T-cell (primary cell): ENCODE results near the gene DHCR7. TPM values are rescaled to one million over a fixed set of nuclear protein-coding genes. Genes with fewer than 3 reads are reported as not detected.

ENCODE experiments used
- ATAC-seq, 4 experiments: fragments of 200-7000 bp in 3 of 4; fragments of 150-1000 bp in 1 of 4; cut with Tn5 transposase; replicated peaks in 1 of 4; 1 replicate in 3 of 4; 2 replicates in 1 of 4; pipeline ENCODE4 v1.10.0; 2021; ENCODE audit warnings: moderate library complexity in 3 of 4, mild to moderate bottlenecking in 2 of 4, moderate number of reproducible peaks in 1 of 4
- CTCF ChIA-PET, 2 donors: fragments of 300-600 bp; sonication (Branson Sonifier 250); formaldehyde crosslinking; loops; one replicate each; lab custom pipeline; 2022; ENCODE audit warnings: antibody characterized with exemption in 2 of 2; lab: Charles Lee
- POLR2A ChIA-PET, 2 donors: fragments of 300-600 bp; sonication (Branson Sonifier 250); formaldehyde crosslinking; loops; one replicate each; lab custom pipeline; 2022; ENCODE audit warnings: antibody characterized with exemption in 2 of 2; lab: Charles Lee
- DNase-seq, 35 experiments: peaks; one replicate each; pipeline versions ENCODE4 v3.0.0 to v3.0.0-alpha.2; 2013 to 2023
- H3K27ac ChIP-seq: one replicate; pipeline ENCODE4 v1.5.1; 2013; ENCODE audit warnings: low read length
- H3K27me3 ChIP-seq, 2 experiments: replicated peaks in 1 of 2; 1 replicate in 1 of 2; 2 replicates in 1 of 2; pipeline versions ENCODE4 v1.6.1 to v1.7.0; 2013; ENCODE audit warnings: low read length in 1 of 2, mixed read lengths in 1 of 2; ENCODE audit not compliant: control insufficient read depth in 2 of 2, insufficient read depth in 2 of 2; ENCODE audit errors: extremely low read depth in 1 of 2
- H3K36me3 ChIP-seq, 2 donors: 1 replicate in 1 of 2; 2 replicates in 1 of 2; pipeline versions ENCODE4 v1.6.1 to v1.7.0; 2013; ENCODE audit warnings: low read length in 1 of 2; ENCODE audit not compliant: control insufficient read depth in 2 of 2, insufficient read depth in 1 of 2; ENCODE audit errors: extremely low read depth in 1 of 2
- H3K4me1 ChIP-seq, 2 experiments: 1 replicate in 1 of 2; 2 replicates in 1 of 2; pipeline versions ENCODE4 v1.6.1 to v1.7.0; 2013; ENCODE audit warnings: low read length in 2 of 2, mixed read lengths in 1 of 2; ENCODE audit not compliant: insufficient read depth in 2 of 2, control insufficient read depth in 1 of 2; ENCODE audit errors: extremely low read depth in 1 of 2
- H3K4me3 ChIP-seq, 2 donors: 1 replicate in 1 of 2; 2 replicates in 1 of 2; pipeline versions ENCODE4 v1.5.1 to v1.7.0; 2013; ENCODE audit warnings: mild to moderate bottlenecking in 2 of 2, low read length in 1 of 2, moderate library complexity in 1 of 2; ENCODE audit not compliant: control insufficient read depth in 1 of 2; ENCODE audit errors: extremely low read depth in 1 of 2
- H3K9me3 ChIP-seq: 2 replicates; pipeline ENCODE4 v1.7.0; 2013
- H3K27ac Mint-ChIP-seq, 2 donors: one replicate each; pipeline ENCODE4 v1.8.0; 2020 to 2021; ENCODE audit warnings: mild to moderate bottlenecking in 2 of 2, mixed read lengths in 2 of 2
- H3K27me3 Mint-ChIP-seq, 2 donors: one replicate each; pipeline ENCODE4 v1.8.0; 2021 to 2022; ENCODE audit warnings: mixed read lengths in 2 of 2
- H3K36me3 Mint-ChIP-seq: one replicate; pipeline ENCODE4 v1.8.0; 2021; ENCODE audit warnings: mixed read lengths
- H3K4me1 Mint-ChIP-seq, 3 donors: one replicate each; pipeline ENCODE4 v1.8.0; 2020 to 2022; ENCODE audit warnings: mixed read lengths in 3 of 3, mild to moderate bottlenecking in 1 of 3
- H3K4me3 Mint-ChIP-seq, 3 donors: one replicate each; pipeline ENCODE4 v1.8.0; 2020 to 2022; ENCODE audit warnings: mild to moderate bottlenecking in 3 of 3, mixed read lengths in 3 of 3, moderate library complexity in 3 of 3
- H3K9me3 Mint-ChIP-seq, 3 donors: one replicate each; pipeline ENCODE4 v1.8.0; 2020 to 2022; ENCODE audit warnings: mixed read lengths in 3 of 3
- WGBS: methylation state at CpG from one replicate; pipeline ENCODE4 v1.1.5; 2013; ENCODE audit warnings: missing lambda C conversion rate; ENCODE audit not compliant: insufficient coverage; 5-methylcytosine and 5-hydroxymethylcytosine counted together
- total RNA-seq, 35 experiments: library from RNA in 6 of 35; stranded (reverse) in 6 of 35; fragments of 120-200 nt in 1 of 35; gene quantifications; one replicate each; pipeline versions ENCODE4 v1.2.1 to v1.2.4 and lab custom pipeline; 2013 to 2026

Gene DHCR7
- total RNA-seq, 5 donors from 2014 or later (not counting 1 experiment from before 2014, with no cell fraction given): 17.8 to 22.6 (median 21.1) TPM

GRCh38 chr11:71418643-71419042, 29.6 kb downstream of the DHCR7 start:
- H3K27me3 ChIP-seq: peaks cover 0 to 7% of the 10 kb centered on the region in 2 experiments
- Mint-ChIP-seq H3K4me1 (peaks cover 0 to 3% (median 0%) of the 10 kb centered on the region in 3 donors), H3K9me3 (no peaks in the 10 kb centered on the region), H3K4me3 (no peak overlapping the region), H3K36me3 (no peaks in the 10 kb centered on the region), H3K27ac (no peak overlapping the region), H3K27me3 (peaks cover 11 to 13% of the 10 kb centered on the region in 2 donors)
- H3K4me1 ChIP-seq: no peaks in the 10 kb centered on the region
- ChIA-PET CTCF (no interaction called here), POLR2A (no interaction called here)
- H3K9me3 ChIP-seq: no peaks in the 10 kb centered on the region
- WGBS: 49% methylated on average over 6 of the region's 8 CpGs
- H3K4me3 ChIP-seq: no peak overlapping the region
- no peak overlapping the region for H3K27ac ChIP-seq
- no peaks in the 10 kb centered on the region for H3K36me3 ChIP-seq
- no peak for DNase-seq
- no peak for ATAC-seq

DNA sequence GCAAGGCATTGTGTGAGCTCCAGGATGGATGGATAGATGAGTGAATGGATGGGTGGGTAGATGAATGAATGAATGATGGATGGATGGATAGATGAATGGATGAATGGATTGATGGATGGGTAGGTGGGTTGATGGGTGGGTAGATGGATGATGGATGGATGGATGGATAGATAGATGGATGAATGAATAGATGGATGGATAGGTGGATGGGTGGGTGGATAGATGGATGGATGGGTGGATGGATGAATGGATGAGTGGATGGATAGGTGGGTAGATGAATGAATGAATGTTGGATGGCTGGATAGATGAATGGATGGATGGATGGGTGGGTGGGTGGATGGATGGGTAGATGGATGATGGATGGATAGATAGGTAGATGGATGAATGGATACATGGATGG, 33.5 kb downstream of the DHCR7 start:
- Mint-ChIP-seq H3K36me3 (no peaks in the 10 kb centered on the region), H3K9me3 (peaks cover 0 to 6% (median 0%) of the 10 kb centered on the region in 3 donors), H3K27ac (no peak overlapping the region), H3K4me3 (no peak overlapping the region), H3K4me1 (no peaks in the 10 kb centered on the region), H3K27me3 (peaks cover 13 to 17% of the 10 kb centered on the region in 2 donors)
- DNase-seq (no peak), ATAC-seq (no peak)
- POLR2A ChIA-PET: no interaction called here
- Histone ChIP-seq H3K4me3 (no peak overlapping the region), H3K9me3 (no peaks in the 10 kb centered on the region), H3K27me3 (peaks cover 0 to 16% of the 10 kb centered on the region in 2 experiments), H3K4me1 (no peaks in the 10 kb centered on the region), H3K27ac (no peak overlapping the region), H3K36me3 (no peaks in the 10 kb centered on the region)
- CTCF ChIA-PET: no interaction called here

- no peaks in the 10 kb centered on the region for H3K36me3 Mint-ChIP-seq
- 82% methylated on average over 6 of the region's 7 CpGs for WGBS
- H3K27me3 Mint-ChIP-seq: peaks cover 16 to 21% of the 10 kb centered on the region in 2 donors
- H3K27ac ChIP-seq: no peak overlapping the region
- DNase-seq: no peak
- no peak overlapping the region for H3K4me3 Mint-ChIP-seq
- no peak for ATAC-seq
- no peaks in the 10 kb centered on the region for H3K4me1 Mint-ChIP-seq
- CTCF ChIA-PET: no interaction called here
- H3K27ac Mint-ChIP-seq: no peak overlapping the region
- peaks cover 0 to 6% (median 0%) of the 10 kb centered on the region in 3 donors for H3K9me3 Mint-ChIP-seq
- no peaks in the 10 kb centered on the region for H3K9me3 ChIP-seq
- POLR2A ChIA-PET: no interaction called here
- no peak overlapping the region for H3K4me3 ChIP-seq
- no peaks in the 10 kb centered on the region for H3K36me3 ChIP-seq
- peaks cover 0 to 32% of the 10 kb centered on the region in 2 experiments for H3K27me3 ChIP-seq
- H3K4me1 ChIP-seq: no peaks in the 10 kb centered on the region
Measured at GRCh38 chr11:71410363-71410966, 37.7 kb downstream of the DHCR7 start.

GRCh38 chr11:71408826-71409225, 39.4 kb downstream of the DHCR7 start:
- POLR2A ChIA-PET: no interaction called here
- Histone ChIP-seq H3K9me3 (no peaks in the 10 kb centered on the region), H3K27ac (no peak overlapping the region), H3K27me3 (peaks cover 0 to 29% of the 10 kb centered on the region in 2 experiments), H3K36me3 (no peaks in the 10 kb centered on the region), H3K4me1 (no peaks in the 10 kb centered on the region), H3K4me3 (no peak overlapping the region)
- Mint-ChIP-seq H3K9me3 (peaks cover 0 to 6% (median 4%) of the 10 kb centered on the region in 3 donors), H3K27ac (no peak overlapping the region), H3K36me3 (no peaks in the 10 kb centered on the region), H3K4me1 (no peaks in the 10 kb centered on the region), H3K4me3 (no peak overlapping the region), H3K27me3 (peaks cover 3 to 11% of the 10 kb centered on the region in 2 donors)
- ATAC-seq (no peak), DNase-seq (no peak)
- no CpG with 5 or more reads among the region's 7 CpGs for WGBS
- CTCF ChIA-PET: no interaction called here

- Histone ChIP-seq H3K4me3 (no peak overlapping the region), H3K27ac (no peak overlapping the region), H3K4me1 (no peaks in the 10 kb centered on the region), H3K27me3 (peaks cover 0 to 21% of the 10 kb centered on the region in 2 experiments), H3K9me3 (no peaks in the 10 kb centered on the region), H3K36me3 (no peaks in the 10 kb centered on the region)
- Mint-ChIP-seq H3K4me1 (no peaks in the 10 kb centered on the region), H3K27me3 (peaks cover 3 to 10% of the 10 kb centered on the region in 2 donors), H3K9me3 (peaks cover 3 to 6% (median 6%) of the 10 kb centered on the region in 3 donors), H3K27ac (no peak overlapping the region), H3K4me3 (no peak overlapping the region), H3K36me3 (no peaks in the 10 kb centered on the region)
- ChIA-PET POLR2A (no interaction called here), CTCF (no interaction called here)
- 85% methylated on average over 11 of the region's 15 CpGs for WGBS
- ATAC-seq: no peak
- no peak for DNase-seq
Measured at GRCh38 chr11:71407356-71407755, 40.8 kb downstream of the DHCR7 start.

GRCh38 chr11:71406681-71407080, 41.5 kb downstream of the DHCR7 start:
- DNase-seq (no peak), ATAC-seq (no peak)
- CTCF ChIA-PET: no interaction called here
- no peaks in the 10 kb centered on the region for H3K4me1 ChIP-seq
- H3K27me3 ChIP-seq: peaks cover 0 to 16% of the 10 kb centered on the region in 2 experiments
- WGBS: 77% methylated on average over 4 of the region's 10 CpGs
- no peaks in the 10 kb centered on the region for H3K36me3 ChIP-seq
- no peak overlapping the region for H3K4me3 ChIP-seq
- H3K9me3 Mint-ChIP-seq: peaks cover 3 to 6% (median 6%) of the 10 kb centered on the region in 3 donors
- POLR2A ChIA-PET: no interaction called here
- no peak overlapping the region for H3K4me3 Mint-ChIP-seq
- H3K27ac ChIP-seq: no peak overlapping the region
- H3K36me3 Mint-ChIP-seq: no peaks in the 10 kb centered on the region
- H3K4me1 Mint-ChIP-seq: no peaks in the 10 kb centered on the region
- H3K9me3 ChIP-seq: no peaks in the 10 kb centered on the region
- H3K27me3 Mint-ChIP-seq: peaks cover 3 to 7% of the 10 kb centered on the region in 2 donors
- no peak overlapping the region for H3K27ac Mint-ChIP-seq
